HCT116 (cell line): Measurements from ENCODE around the gene HTR5A. TPM values are rescaled to one million over a fixed set of nuclear protein-coding genes. Genes with fewer than 3 reads are reported as not detected.
"Not testable (repeated sequence)": the region's sequence is repeated elsewhere in the genome, so short reads cannot be mapped to it uniquely, and the experiment has no call there.

Experiments used
- ATAC-seq: fragments of 200-7000 bp; cut with Tn5 transposase; 2 replicates; pipeline ENCODE4 v1.9.1; 2020; ENCODE audit warnings: mild to moderate bottlenecking, moderate library complexity
- BruUV-seq: library from RNA; stranded (reverse); fragments of 400-500 nt; replicated peaks from 2 replicates; lab custom pipeline; 2021; lab: Mats Ljungman, UMichigan
- CTCF ChIA-PET: fragments of 300-600 bp; sonication (Branson Sonifier 250); formaldehyde crosslinking; loops from one replicate; lab custom pipeline; 2021; ENCODE audit warnings: antibody characterized with exemption; lab: Charles Lee
- POLR2A ChIA-PET: fragments of 300-600, 350-600 bp; sonication (Branson Sonifier 250); formaldehyde crosslinking; loops from one replicate; lab custom pipeline; 2021; ENCODE audit warnings: antibody characterized with exemption; lab: Charles Lee
- RAD21 ChIA-PET, 2 experiments: fragments of 300-600 bp; sonication (Branson Sonifier 250); formaldehyde crosslinking; loops; one replicate each; lab custom pipeline; 2023; ENCODE audit warnings: low total read pairs in 2 of 2; ENCODE audit not compliant: uncharacterized antibody in 2 of 2, unreplicated experiment in 2 of 2, low non-redundant PET in 1 of 2; lab: Charles Lee
- DNase-seq: peaks from one replicate; pipeline ENCODE4 v3.0.0-alpha.2; 2010; ENCODE audit warnings: low read depth, low spot score
- H2AFZ ChIP-seq: fragments of 200-600 bp; shearing (Covaris generic), sonication (generic); 2 replicates; pipeline ENCODE4 v1.6.1; 2017; ENCODE audit warnings: low read depth, mixed run types, mixed read lengths, antibody characterized with exemption, low read length; ENCODE audit not compliant: poor library complexity, severe bottlenecking
- H3K27ac ChIP-seq: 2 replicates; pipeline ENCODE4 v1.5.1; 2012; ENCODE audit warnings: low read depth, low read length
- H3K27me3 ChIP-seq: fragments of 200-600 bp; sonication (generic); 2 replicates; pipeline ENCODE4 v1.6.1; 2016; ENCODE audit warnings: mixed run types, low read length, mixed read lengths; ENCODE audit not compliant: insufficient read depth
- H3K36me3 ChIP-seq, 2 experiments: fragments of 200-500 bp in 1 of 2; fragments of 200-600 bp in 1 of 2; sonication (Bioruptor generic) in 1 of 2; sonication (generic) in 1 of 2; 2 replicates each; pipeline versions ENCODE4 v1.5.1 to v1.6.1; 2014 to 2016; ENCODE audit warnings: low read length in 2 of 2, inconsistent platforms in 1 of 2, mixed read lengths in 1 of 2, mixed run types in 1 of 2; ENCODE audit not compliant: insufficient read depth in 2 of 2, control insufficient read depth in 1 of 2
- H3K4me1 ChIP-seq, 2 experiments: fragments of 200-600 bp in 1 of 2; sonication (generic) in 1 of 2; 2 replicates each; pipeline versions ENCODE4 v1.5.1 to v1.6.1; 2012 to 2017; ENCODE audit warnings: low read length in 2 of 2, inconsistent platforms in 1 of 2, mild to moderate bottlenecking in 1 of 2, mixed read lengths in 1 of 2, mixed run types in 1 of 2, moderate library complexity in 1 of 2; ENCODE audit not compliant: insufficient read depth in 2 of 2, control insufficient read depth in 1 of 2
- H3K4me2 ChIP-seq: fragments of 200-600 bp; sonication (generic); 2 replicates; pipeline ENCODE4 v1.6.1; 2017; ENCODE audit warnings: mixed run types, low read length, mixed read lengths
- H3K4me3 ChIP-seq, 2 experiments: fragments of 200-600 bp in 1 of 2; sonication (generic) in 1 of 2; replicated peaks in 1 of 2; 2 replicates each; pipeline ENCODE4 v1.5.1; 2011 to 2016; ENCODE audit warnings: low read length in 2 of 2, control low read depth in 1 of 2, low read depth in 1 of 2, mild to moderate bottlenecking in 1 of 2, mixed read lengths in 1 of 2, mixed run types in 1 of 2
- H3K79me2 ChIP-seq: fragments of 200-600 bp; sonication (generic); 2 replicates; pipeline ENCODE4 v1.6.1; 2017; ENCODE audit warnings: mild to moderate bottlenecking, mixed run types, low read length, moderate library complexity, mixed read lengths; ENCODE audit not compliant: insufficient read depth
- H3K9ac ChIP-seq: fragments of 200-600 bp; sonication (generic); 2 replicates; pipeline ENCODE4 v1.6.1; 2016; ENCODE audit warnings: low read length, mixed read lengths
- H3K9me2 ChIP-seq: fragments of 200-600 bp; sonication (generic), shearing (Covaris generic); 2 replicates; pipeline ENCODE4 v1.6.1; 2017; ENCODE audit warnings: mixed run types, mild to moderate bottlenecking, moderate library complexity; ENCODE audit not compliant: insufficient read depth
- H3K9me3 ChIP-seq, 2 experiments: fragments of 200-500 bp in 1 of 2; fragments of 200-600 bp in 1 of 2; sonication (Bioruptor generic) in 1 of 2; sonication (generic) in 1 of 2; 2 replicates each; pipeline ENCODE4 v1.6.1; 2014 to 2017; ENCODE audit warnings: low read length in 2 of 2, mixed read lengths in 2 of 2, inconsistent platforms in 1 of 2, low read depth in 1 of 2, mild to moderate bottlenecking in 1 of 2, mixed run types in 1 of 2, moderate library complexity in 1 of 2; ENCODE audit not compliant: control insufficient read depth in 1 of 2, insufficient read depth in 1 of 2
- H4K20me1 ChIP-seq: fragments of 200-600 bp; sonication (generic), shearing (Covaris generic); 2 replicates; pipeline ENCODE4 v1.6.1; 2017; ENCODE audit warnings: mixed run types, mild to moderate bottlenecking, moderate library complexity; ENCODE audit not compliant: insufficient read depth
- ATF3 ChIP-seq: IDR thresholded peaks from 2 replicates; pipeline ENCODE4 v1.6.1; 2012
- CBX3 ChIP-seq: IDR thresholded peaks from 2 replicates; pipeline ENCODE4 v1.6.1; 2012; ENCODE audit warnings: low read depth
- CEBPB ChIP-seq: IDR thresholded peaks from 2 replicates; pipeline ENCODE4 v1.6.1; 2012; ENCODE audit warnings: low read depth
- EGR1 ChIP-seq: IDR thresholded peaks from 2 replicates; pipeline ENCODE4 v1.6.1; 2012; ENCODE audit warnings: low read depth
- EZH2phosphoT487 ChIP-seq: fragments of 200-600 bp; IDR thresholded peaks from 2 replicates; pipeline ENCODE4 v1.6.1; 2018; ENCODE audit warnings: antibody characterized with exemption, borderline replicate concordance
- MAX ChIP-seq: IDR thresholded peaks from 2 replicates; pipeline ENCODE4 v1.6.1; 2012
- POLR2A ChIP-seq: IDR thresholded peaks from 2 replicates; pipeline ENCODE4 v1.7.0; 2011; ENCODE audit warnings: borderline replicate concordance; ENCODE audit not compliant: insufficient read depth, insufficient read length; ENCODE audit errors: extremely low read depth
- RAD21 ChIP-seq: IDR thresholded peaks from 2 replicates; pipeline ENCODE4 v1.6.1; 2012; ENCODE audit warnings: low read depth, mild to moderate bottlenecking
- SIN3A ChIP-seq: IDR thresholded peaks from 2 replicates; pipeline ENCODE4 v1.6.1; 2012; ENCODE audit warnings: low read depth
- TCF7L2 ChIP-seq: IDR thresholded peaks from 2 replicates; pipeline ENCODE4 v1.7.0; 2011; ENCODE audit warnings: borderline replicate concordance, inconsistent platforms; ENCODE audit not compliant: insufficient read depth, insufficient read length; ENCODE audit errors: extremely low read depth
- ZFX ChIP-seq: fragments of 450-650 bp; IDR thresholded peaks from 2 replicates; pipeline ENCODE4 v1.6.1; 2017
- intact Hi-C: fragments of 100-400 bp; cut with micrococcal nuclease; formaldehyde crosslinking; loops from 2 replicates; pipeline ENCODE4 v1.10.0; 2022
- total RNA-seq: library from RNA; stranded (reverse); gene quantifications from one replicate; pipeline ENCODE4 v1.2.1, GENCODE V29; 2021; ENCODE audit not compliant: unreplicated experiment
- TF ChIP-seq, protein P1 (sequence below), 3 experiments: fragments of 200-600 bp in 1 of 3; sonication (generic) in 1 of 3; IDR thresholded peaks in 2 of 3; conservative IDR thresholded peaks in 1 of 3; 2 replicates each; pipeline ENCODE4 v1.5.1; 2012 to 2017; ENCODE audit warnings: low read depth in 2 of 3, low read length in 2 of 3, antibody characterized with exemption in 1 of 3, borderline replicate concordance in 1 of 3, control low read depth in 1 of 3, mild to moderate bottlenecking in 1 of 3, mixed read lengths in 1 of 3, mixed run types in 1 of 3, moderate library complexity in 1 of 3; ENCODE audit not compliant: insufficient read depth in 1 of 3

HTR5A gene
- total RNA-seq, 1 experiment from 2014 or later = not detected

- intact Hi-C loops = no loop called here
- TF ChIP-seq TCF7L2 = no peak
- TF ChIP-seq SIN3A = no peak
- TF ChIP-seq ZFX = no peak
- TF ChIP-seq, protein P1, sequence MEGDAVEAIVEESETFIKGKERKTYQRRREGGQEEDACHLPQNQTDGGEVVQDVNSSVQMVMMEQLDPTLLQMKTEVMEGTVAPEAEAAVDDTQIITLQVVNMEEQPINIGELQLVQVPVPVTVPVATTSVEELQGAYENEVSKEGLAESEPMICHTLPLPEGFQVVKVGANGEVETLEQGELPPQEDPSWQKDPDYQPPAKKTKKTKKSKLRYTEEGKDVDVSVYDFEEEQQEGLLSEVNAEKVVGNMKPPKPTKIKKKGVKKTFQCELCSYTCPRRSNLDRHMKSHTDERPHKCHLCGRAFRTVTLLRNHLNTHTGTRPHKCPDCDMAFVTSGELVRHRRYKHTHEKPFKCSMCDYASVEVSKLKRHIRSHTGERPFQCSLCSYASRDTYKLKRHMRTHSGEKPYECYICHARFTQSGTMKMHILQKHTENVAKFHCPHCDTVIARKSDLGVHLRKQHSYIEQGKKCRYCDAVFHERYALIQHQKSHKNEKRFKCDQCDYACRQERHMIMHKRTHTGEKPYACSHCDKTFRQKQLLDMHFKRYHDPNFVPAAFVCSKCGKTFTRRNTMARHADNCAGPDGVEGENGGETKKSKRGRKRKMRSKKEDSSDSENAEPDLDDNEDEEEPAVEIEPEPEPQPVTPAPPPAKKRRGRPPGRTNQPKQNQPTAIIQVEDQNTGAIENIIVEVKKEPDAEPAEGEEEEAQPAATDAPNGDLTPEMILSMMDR (IDR thresholded peaks at IDR 0.05 in 2 of 3, conservative IDR thresholded peaks at IDR 0.05 in 1 of 3; ENCODE audit: borderline replicate concordance in 1 of 3, insufficient read depth in 1 of 3, low read depth in 2 of 3, low read length in 2 of 3) = no peak
- no peak for TF ChIP-seq CBX3
- no peak for TF ChIP-seq POLR2A
- TF ChIP-seq EGR1 = no peak
- no peak for TF ChIP-seq CEBPB
- TF ChIP-seq ATF3 = no peak
- TF ChIP-seq, all 23 proteins: peak for 0
- H3K4me3 ChIP-seq = no peak overlapping the region
- H3K9me2 ChIP-seq = no peaks in the 10 kb centered on the region
- no peak overlapping the region for H3K9ac ChIP-seq
- H3K4me2 ChIP-seq = no peak overlapping the region
- ChIA-PET CTCF (no interaction called here), POLR2A (no interaction called here), RAD21 (no interaction called here)
- no peak for DNase-seq
- no peak overlapping the region for H3K27ac ChIP-seq
- no peaks in the 10 kb centered on the region for H3K9me3 ChIP-seq
- ATAC-seq = no peak
- 0 out of 2 replicates have a peak, but pooled peaks cover 4% of the 10 kb centered on the region for H3K27me3 ChIP-seq
- H3K36me3 ChIP-seq = no peaks in the 10 kb centered on the region
- no peaks in the 10 kb centered on the region for H3K4me1 ChIP-seq
- H2AFZ ChIP-seq = no peak overlapping the region
- no peaks in the 10 kb centered on the region for H3K79me2 ChIP-seq
- BruUV-seq = no TSS peak
- H4K20me1 ChIP-seq = no peaks in the 10 kb centered on the region
These were observed 42.2 kb upstream of the HTR5A start for GRCh38 chr7:155027879-155028278.

DNA sequence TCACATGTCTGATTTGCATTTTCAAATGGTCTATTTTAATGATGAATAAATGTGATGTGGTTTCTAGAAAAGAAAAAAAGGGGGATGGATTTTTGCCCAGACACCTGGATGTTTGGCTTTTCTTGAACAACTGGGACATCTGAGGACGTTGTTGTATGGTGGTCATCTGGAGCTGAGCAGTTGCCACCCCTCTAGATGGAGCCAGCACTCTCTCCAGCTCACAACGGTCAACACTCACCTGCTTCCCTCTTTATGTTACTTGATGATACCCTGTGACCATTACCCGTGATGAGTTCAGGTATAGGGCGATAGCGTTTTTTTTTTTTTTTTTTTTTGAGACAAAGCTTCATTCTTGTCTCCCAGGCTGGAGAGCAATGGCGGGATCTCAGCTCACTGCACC, 37.1 kb upstream of the HTR5A start:
- no peak for ATAC-seq
- no peaks in the 10 kb centered on the region for H3K9me2 ChIP-seq
- no peaks in the 10 kb centered on the region for H3K9me3 ChIP-seq
- ChIA-PET CTCF (no interaction called here), RAD21 (no interaction called here), POLR2A (no interaction called here)
- H3K27me3 ChIP-seq = 0 out of 2 replicates have a peak, but pooled peaks cover 4% of the 10 kb centered on the region
- no peaks in the 10 kb centered on the region for H4K20me1 ChIP-seq
- H3K4me2 ChIP-seq = no peak overlapping the region
- no TSS peak for BruUV-seq
- no peaks in the 10 kb centered on the region for H3K36me3 ChIP-seq
- no peaks in the 10 kb centered on the region for H3K79me2 ChIP-seq
- H3K27ac ChIP-seq = no peak overlapping the region
- DNase-seq = no peak
- H3K4me3 ChIP-seq = no peak overlapping the region
- H2AFZ ChIP-seq = no peak overlapping the region
- TF ChIP-seq ATF3 (no peak), CEBPB (no peak), RAD21 (peak; percentile 12; the same call in 1 of the 2 replicates), ZFX (no peak), MAX (no peak), EZH2phosphoT487 (no peak)
- H3K4me1 ChIP-seq = no peaks in the 10 kb centered on the region
- no peak overlapping the region for H3K9ac ChIP-seq
- intact Hi-C loops = no loop called here

- BruUV-seq, H3K9ac ChIP-seq, intact Hi-C loops, H4K20me1 ChIP-seq, H3K27ac ChIP-seq, H3K4me1 ChIP-seq, H3K4me2 ChIP-seq, H3K79me2 ChIP-seq, H3K27me3 ChIP-seq, POLR2A ChIA-PET, H3K4me3 ChIP-seq, H2AFZ ChIP-seq, ATAC-seq, CTCF ChIA-PET, H3K36me3 ChIP-seq, DNase-seq, H3K9me2 ChIP-seq, H3K9me3 ChIP-seq, RAD21 ChIA-PET: not testable (repeated sequence)
These were observed 35.6 kb upstream of the HTR5A start for GRCh38 chr7:155034495-155034894.
